Psoas muscle (tissue), 8 donors: ENCODE measurements around the gene PSAP. TPM values are rescaled to one million over a fixed set of nuclear protein-coding genes. Genes with fewer than 3 reads are reported as not detected.

Experiments
- ATAC-seq, 4 donors: fragments of 200-7000 bp; cut with Tn5 transposase; one replicate each; pipeline ENCODE4 v1.9.1; 2020; ENCODE audit warnings: moderate library complexity in 3 of 4, mild to moderate bottlenecking in 2 of 4
- DNase-seq, 2 donors: peaks; one replicate each; pipeline ENCODE4 v3.0.0-alpha.2; 2020
- H3K27ac ChIP-seq: fragments of 200-600 bp; one replicate; pipeline ENCODE4 v1.8.0; 2022
- H3K27me3 ChIP-seq, 3 donors: fragments of 200-600 bp in 1 of 3; one replicate each; pipeline versions ENCODE4 v1.6.1 to v1.8.0; 2013 to 2022; ENCODE audit warnings: low read length in 2 of 3, mild to moderate bottlenecking in 2 of 3, moderate library complexity in 1 of 3; ENCODE audit not compliant: insufficient read depth in 3 of 3
- H3K36me3 ChIP-seq, 2 donors: fragments of 200-600 bp in 1 of 2; one replicate each; pipeline versions ENCODE4 v1.6.1 to v1.8.0; 2013 to 2022; ENCODE audit warnings: low read depth in 1 of 2, mild to moderate bottlenecking in 1 of 2, moderate library complexity in 1 of 2; ENCODE audit not compliant: insufficient read depth in 1 of 2
- H3K4me1 ChIP-seq: fragments of 200-600 bp; one replicate; pipeline ENCODE4 v1.8.0; 2022
- H3K4me3 ChIP-seq: fragments of 200-600 bp; one replicate; pipeline ENCODE4 v1.8.0; 2022; ENCODE audit warnings: mild to moderate bottlenecking
- H3K9me3 ChIP-seq: fragments of 200-600 bp; one replicate; pipeline ENCODE4 v1.8.0; 2022
- CTCF ChIP-seq: fragments of 200-600 bp; IDR thresholded peaks from one replicate; pipeline ENCODE4 v1.8.0; 2022; ENCODE audit warnings: antibody characterized with exemption
- WGBS, 3 donors: extraction: QIAGEN DNeasy Blood & Tissue Kit; methylation state at CpG; one replicate each; pipeline versions ENCODE4 v1.1.6 to v1.1.7; 2013; 5-methylcytosine and 5-hydroxymethylcytosine counted together
- intact Hi-C, 2 donors: fragments of 100-400 bp; cut with DNase I; formaldehyde crosslinking; loops; one replicate each; pipeline versions ENCODE4 v1.11.0 to v1.14.2; 2022
- polyA plus RNA-seq, 3 donors: library from polyadenylated mRNA; stranded (reverse); fragments of 200-250 nt; gene quantifications; one replicate each; pipeline ENCODE4 v1.2.3, GENCODE V29; 2013
- total RNA-seq, 4 donors: library from RNA; stranded (reverse); fragmentation: NEBNext Ultra II Directional in 2 of 4; extraction: Animal tissue kit (Norgen Biotek cat#: 25700) in 2 of 4; gene quantifications; one replicate each; pipeline versions ENCODE4 v1.2.1 to v1.2.4, GENCODE V29; 2021 to 2023
- donor health status: healthy with polysubstance abuse.
- donor health status: DM: no; HTN: no; CAD: no; lungs with moderate emphysema.
- donor health status: Bipolar disorder and iron deficiency.
- donor health status: healthy.
- donor health status: DM: yes; HTN: yes; CAD: no.
- donor health status: DM: no; HTN: no; CAD: no.
- donor health status: DM: no; HTN: no; CAD: no.
- donor health status: DM: yes; HTN: yes; CAD: no.

The PSAP gene
- total and polyA plus RNA-seq, 7 donors, result 634 to 1,725 (median 1,049) TPM

GRCh38 chr10:71820966-71821365, 30.1 kb downstream of the PSAP start:
- no peak for DNase-seq

GRCh38 chr10:71819985-71820384, 31.1 kb downstream of the PSAP start:
- TF ChIP-seq CTCF, result no peak
- Histone ChIP-seq H3K27me3 (no peaks in the 10 kb centered on the region), H3K4me3 (no peak overlapping the region), H3K9me3 (no peaks in the 10 kb centered on the region), H3K27ac (no peak overlapping the region), H3K36me3 (peaks cover 15 to 100% of the 10 kb centered on the region in 2 donors), H3K4me1 (peaks cover 31% of the 10 kb centered on the region)
- intact Hi-C loops, result no loop called here
- 84 to 89% (median 84%) methylated on average over 6 of the region's 6 CpGs for WGBS, 3 donors
- ATAC-seq (no peak), DNase-seq (no peak)

More at GRCh38 chr10:71820966-71821365, 30.1 kb downstream of the PSAP start:
- no peaks in the 10 kb centered on the region for H3K27me3 ChIP-seq
- TF ChIP-seq CTCF, result no peak
- no peaks in the 10 kb centered on the region for H3K9me3 ChIP-seq
- peaks cover 31% of the 10 kb centered on the region for H3K4me1 ChIP-seq
- H3K27ac ChIP-seq, result no peak overlapping the region
- intact Hi-C loops, result no loop called here
- WGBS, 3 donors, result 69 to 81% (median 73%) methylated on average over 8 of the region's 8 CpGs
- no peak for ATAC-seq
- no peak overlapping the region for H3K4me3 ChIP-seq
- peaks cover 15 to 100% of the 10 kb centered on the region in 2 donors for H3K36me3 ChIP-seq

GRCh38 chr10:71819441-71819861, 31.6 kb downstream of the PSAP start:
- intact Hi-C loops, result no loop called here
- Histone ChIP-seq H3K36me3 (peaks cover 15 to 99% of the 10 kb centered on the region in 2 donors), H3K9me3 (no peaks in the 10 kb centered on the region), H3K4me3 (no peak overlapping the region), H3K27ac (peak overlapping the region; percentile 58), H3K4me1 (peaks cover 31% of the 10 kb centered on the region), H3K27me3 (no peaks in the 10 kb centered on the region)
- TF ChIP-seq CTCF, result no peak
- ATAC-seq (no peak), DNase-seq (no peak)
- WGBS, 3 donors, result 89 to 97% (median 93%) methylated on average over 18 of the region's 18 CpGs

- DNase-seq (no peak), ATAC-seq (no peak)
- H3K4me1 ChIP-seq, result peaks cover 31% of the 10 kb centered on the region
- H3K4me3 ChIP-seq, result no peak overlapping the region
- H3K36me3 ChIP-seq, result peaks cover 15 to 92% of the 10 kb centered on the region in 2 donors
- H3K9me3 ChIP-seq, result no peaks in the 10 kb centered on the region
- TF ChIP-seq CTCF, result no peak
- 83 to 87% (median 86%) methylated on average over 14 of the region's 14 CpGs for WGBS, 3 donors
- intact Hi-C loops, result no loop called here
- peak overlapping the region; percentile 58 for H3K27ac ChIP-seq
- no peaks in the 10 kb centered on the region for H3K27me3 ChIP-seq
These were observed 32.3 kb downstream of the PSAP start for GRCh38 chr10:71818674-71819260.
